ENCODE measurements around the gene ENC1. TPM values are rescaled to one million over a fixed set of nuclear protein-coding genes. Genes with fewer than 3 reads are reported as not detected.
A peak's percentile ranks its signal among the peaks of the same experiment; 100 is the strongest.
"Not testable (repeated sequence)": the region's sequence is repeated elsewhere in the genome, so short reads cannot be mapped to it uniquely, and the experiment has no call there.

The ENC1 gene
- total RNA-seq, 1 donor from 2014 or later, result 71.7 TPM

DNA sequence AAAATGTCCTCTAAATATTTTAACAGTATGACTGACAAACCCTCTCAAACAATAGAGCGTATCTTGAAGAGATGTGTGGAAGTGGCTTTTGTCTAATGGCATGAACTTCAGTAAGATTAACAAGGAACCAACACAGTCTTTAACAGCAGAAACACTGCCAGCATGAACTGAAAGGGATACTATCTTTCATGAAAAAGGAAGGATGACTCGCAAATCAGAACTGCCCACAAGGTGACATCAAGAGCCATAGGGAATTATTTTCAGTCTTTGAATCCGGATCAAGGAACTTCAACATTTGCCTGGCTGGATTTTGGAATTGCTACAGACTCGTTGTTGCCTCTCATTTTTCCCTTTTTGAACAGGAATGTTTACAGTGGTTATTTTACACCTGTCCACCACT is 39.4 kb upstream of the ENC1 start:
- DNase-seq (ENCODE audit: low spot score, unreplicated experiment), result no peak
- Mint-ChIP-seq H3K9me3 (ENCODE audit: low read depth) (no peaks in the 10 kb centered on the region), H3K4me1 (ENCODE audit: low read depth) (no peaks in the 10 kb centered on the region), H3K4me3 (ENCODE audit: low read depth) (no peak overlapping the region), H3K36me3 (ENCODE audit: insufficient read depth) (no peaks in the 10 kb centered on the region), H3K27me3 (peaks cover 14% of the 10 kb centered on the region), H3K27ac (no peak overlapping the region)
- TF ChIP-seq, protein P1, sequence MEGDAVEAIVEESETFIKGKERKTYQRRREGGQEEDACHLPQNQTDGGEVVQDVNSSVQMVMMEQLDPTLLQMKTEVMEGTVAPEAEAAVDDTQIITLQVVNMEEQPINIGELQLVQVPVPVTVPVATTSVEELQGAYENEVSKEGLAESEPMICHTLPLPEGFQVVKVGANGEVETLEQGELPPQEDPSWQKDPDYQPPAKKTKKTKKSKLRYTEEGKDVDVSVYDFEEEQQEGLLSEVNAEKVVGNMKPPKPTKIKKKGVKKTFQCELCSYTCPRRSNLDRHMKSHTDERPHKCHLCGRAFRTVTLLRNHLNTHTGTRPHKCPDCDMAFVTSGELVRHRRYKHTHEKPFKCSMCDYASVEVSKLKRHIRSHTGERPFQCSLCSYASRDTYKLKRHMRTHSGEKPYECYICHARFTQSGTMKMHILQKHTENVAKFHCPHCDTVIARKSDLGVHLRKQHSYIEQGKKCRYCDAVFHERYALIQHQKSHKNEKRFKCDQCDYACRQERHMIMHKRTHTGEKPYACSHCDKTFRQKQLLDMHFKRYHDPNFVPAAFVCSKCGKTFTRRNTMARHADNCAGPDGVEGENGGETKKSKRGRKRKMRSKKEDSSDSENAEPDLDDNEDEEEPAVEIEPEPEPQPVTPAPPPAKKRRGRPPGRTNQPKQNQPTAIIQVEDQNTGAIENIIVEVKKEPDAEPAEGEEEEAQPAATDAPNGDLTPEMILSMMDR (IDR thresholded peaks at IDR 0.05; ENCODE audit: unreplicated experiment), result no peak

DNA sequence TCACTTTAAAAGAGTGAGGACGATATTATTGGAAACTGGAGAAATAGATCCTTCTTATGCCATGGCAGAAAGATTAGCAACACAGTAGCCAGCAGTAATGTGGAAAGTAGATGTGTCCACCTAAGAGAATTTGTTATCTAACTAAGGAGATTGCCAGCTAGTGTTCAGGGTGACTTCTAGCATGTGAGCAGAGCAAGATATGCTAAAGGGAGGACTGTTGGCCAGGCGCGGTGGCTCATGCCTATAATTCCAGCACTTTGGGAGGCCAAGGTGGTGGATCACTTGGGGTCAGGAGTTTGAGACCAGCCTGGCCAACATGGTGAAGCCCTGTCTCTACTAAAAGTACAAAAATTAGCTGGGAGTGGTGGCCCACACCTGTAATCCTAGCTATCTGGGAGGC is 38.8 kb upstream of the ENC1 start:
- H3K4me1 Mint-ChIP-seq (ENCODE audit: low read depth); H3K9me3 Mint-ChIP-seq (ENCODE audit: low read depth); H3K36me3 Mint-ChIP-seq (ENCODE audit: insufficient read depth); DNase-seq (ENCODE audit: low spot score, unreplicated experiment); H3K27ac Mint-ChIP-seq; H3K4me3 Mint-ChIP-seq (ENCODE audit: low read depth): not testable (repeated sequence)
- H3K27me3 Mint-ChIP-seq, result peaks cover 14% of the 10 kb centered on the region

DNA sequence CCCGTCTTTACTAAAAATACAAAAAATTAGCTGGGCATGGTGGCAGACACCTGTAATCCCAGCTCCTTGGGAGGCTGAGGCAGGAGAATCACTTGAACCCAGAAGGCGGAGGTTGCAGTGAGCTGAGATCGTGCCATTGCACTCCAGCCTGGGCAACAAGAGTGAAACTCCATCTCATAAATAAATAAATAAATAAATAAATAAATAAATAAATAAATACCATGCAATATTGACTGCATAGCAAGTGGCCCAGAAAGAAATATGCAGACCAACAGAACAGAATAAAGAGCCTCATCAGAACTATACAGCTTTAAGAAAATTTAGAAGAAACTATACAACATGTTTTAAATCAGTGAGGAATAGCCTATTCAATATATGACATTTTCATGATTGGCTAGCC is 37.6 kb upstream of the ENC1 start:
- H3K4me3 Mint-ChIP-seq (ENCODE audit: low read depth); DNase-seq (ENCODE audit: low spot score, unreplicated experiment); H3K36me3 Mint-ChIP-seq (ENCODE audit: insufficient read depth); H3K4me1 Mint-ChIP-seq (ENCODE audit: low read depth); H3K27ac Mint-ChIP-seq; H3K9me3 Mint-ChIP-seq (ENCODE audit: low read depth): not testable (repeated sequence)
- peaks cover 12% of the 10 kb centered on the region for H3K27me3 Mint-ChIP-seq

DNA sequence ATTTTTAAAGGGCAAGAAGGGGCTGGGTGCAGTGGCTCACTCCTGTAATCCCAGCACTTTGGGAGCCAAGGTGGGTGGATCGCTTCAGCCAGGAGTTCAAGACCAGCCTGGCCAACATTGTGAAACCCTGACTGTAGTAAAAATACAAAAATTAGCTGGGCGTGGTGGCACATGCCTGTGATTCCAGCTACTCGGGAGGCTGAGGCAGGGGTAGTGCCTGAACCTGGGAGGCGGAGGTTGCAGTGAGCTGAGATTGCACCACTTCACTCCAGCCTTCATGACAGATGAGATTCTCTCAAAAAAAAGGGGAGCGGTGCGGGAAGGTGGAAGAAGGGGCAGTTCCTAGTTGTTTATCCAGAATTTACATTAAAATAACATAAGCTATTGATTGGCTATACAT is 35.9 kb upstream of the ENC1 start:
- H3K27me3 Mint-ChIP-seq; H3K4me3 Mint-ChIP-seq (ENCODE audit: low read depth): not testable (repeated sequence)

DNA sequence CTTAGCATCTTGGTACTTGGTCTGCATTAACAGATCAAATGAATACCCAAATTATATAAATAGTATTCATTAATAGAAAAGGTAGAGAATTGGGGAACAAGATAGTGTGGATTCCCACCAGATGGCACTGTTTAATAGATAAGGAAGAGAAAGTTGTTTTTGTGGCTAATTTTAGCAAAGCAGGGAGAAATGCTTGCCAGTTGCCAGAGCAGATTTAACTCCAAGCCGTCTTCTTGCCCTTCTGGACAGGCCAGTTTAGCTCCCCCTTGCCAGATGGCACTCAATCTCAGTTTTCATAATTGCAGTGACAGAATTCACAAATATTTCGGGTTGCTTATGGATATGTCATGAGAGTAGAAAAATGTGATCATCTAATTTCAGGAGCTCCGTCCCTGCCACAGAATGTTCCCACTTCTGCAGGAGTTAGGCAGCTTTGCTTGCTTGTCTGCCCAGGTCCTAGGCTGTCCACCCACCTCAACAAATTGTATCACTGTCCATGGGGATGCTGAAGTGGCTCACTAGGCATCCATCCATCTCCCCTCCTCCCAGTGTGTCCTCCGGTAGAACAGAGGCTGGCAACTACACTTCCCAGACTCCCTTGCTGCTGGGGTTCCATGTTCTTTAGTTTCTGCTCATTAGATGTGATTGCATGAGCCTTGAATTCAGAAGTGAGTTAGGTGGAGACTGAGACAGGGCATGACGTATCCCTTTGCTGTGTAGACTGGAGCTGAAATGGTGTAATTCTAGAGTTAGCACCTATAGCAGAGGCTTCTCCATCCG is 32.7 kb upstream of the ENC1 start:
- TF ChIP-seq, protein P1 (IDR thresholded peaks at IDR 0.05; ENCODE audit: unreplicated experiment), result peak; percentile 13
- DNase-seq (ENCODE audit: low spot score, unreplicated experiment), result no peak
- Mint-ChIP-seq H3K27me3 (peaks cover 6% of the 10 kb centered on the region), H3K9me3 (ENCODE audit: low read depth) (no peaks in the 10 kb centered on the region), H3K27ac (no peak overlapping the region), H3K4me1 (ENCODE audit: low read depth) (peaks cover 8% of the 10 kb centered on the region), H3K4me3 (ENCODE audit: low read depth) (no peak overlapping the region), H3K36me3 (ENCODE audit: insufficient read depth) (no peaks in the 10 kb centered on the region)

More for the DNA sequence above, 35.9 kb upstream of the ENC1 start:
- H3K4me1 Mint-ChIP-seq (ENCODE audit: low read depth); DNase-seq (ENCODE audit: low spot score, unreplicated experiment); H3K36me3 Mint-ChIP-seq (ENCODE audit: insufficient read depth); H3K9me3 Mint-ChIP-seq (ENCODE audit: low read depth); H3K27ac Mint-ChIP-seq: not testable (repeated sequence)

DNA sequence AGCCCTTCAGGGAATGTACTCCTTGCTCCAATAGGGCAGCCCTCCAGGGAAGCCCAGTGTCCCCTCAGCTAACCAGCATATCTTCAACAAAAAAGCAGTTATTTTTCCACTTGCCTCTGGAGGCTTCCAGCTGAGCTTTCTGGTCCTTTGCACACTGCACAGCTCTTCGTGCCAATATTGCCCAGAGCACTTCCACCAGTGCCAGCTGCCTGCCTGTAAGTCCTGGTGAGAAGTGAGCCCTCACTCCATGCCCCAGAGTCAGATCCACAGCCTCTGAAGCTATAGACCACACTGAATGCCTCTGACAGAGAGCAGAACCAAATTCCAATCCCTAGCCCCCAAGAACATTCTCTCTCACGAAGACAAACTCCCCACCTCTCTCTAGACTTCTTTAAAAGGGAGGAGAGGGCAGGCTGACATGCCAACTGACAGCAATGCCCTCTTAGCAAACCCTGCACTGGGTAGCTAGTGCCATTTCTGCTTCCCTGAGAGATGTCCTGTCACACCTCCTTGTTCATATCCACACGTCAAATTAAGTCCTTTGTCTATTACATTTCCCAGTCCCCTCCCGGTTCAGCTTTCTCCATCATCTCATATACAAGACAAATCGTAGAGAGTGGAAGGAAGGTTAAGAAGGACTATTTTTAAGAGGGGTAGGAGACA is 31.8 kb upstream of the ENC1 start:
- no peak overlapping the region for H3K27ac Mint-ChIP-seq
- TF ChIP-seq, protein P1 (IDR thresholded peaks at IDR 0.05; ENCODE audit: unreplicated experiment), result no peak
- peaks cover 8% of the 10 kb centered on the region for H3K4me1 Mint-ChIP-seq (ENCODE audit: low read depth)
- no peak overlapping the region for H3K4me3 Mint-ChIP-seq (ENCODE audit: low read depth)
- no peaks in the 10 kb centered on the region for H3K9me3 Mint-ChIP-seq (ENCODE audit: low read depth)
- no peaks in the 10 kb centered on the region for H3K36me3 Mint-ChIP-seq (ENCODE audit: insufficient read depth)
- DNase-seq (ENCODE audit: low spot score, unreplicated experiment), result no peak
- peaks cover 6% of the 10 kb centered on the region for H3K27me3 Mint-ChIP-seq
